ENCODE measurements around the gene NELL1.

DNA sequence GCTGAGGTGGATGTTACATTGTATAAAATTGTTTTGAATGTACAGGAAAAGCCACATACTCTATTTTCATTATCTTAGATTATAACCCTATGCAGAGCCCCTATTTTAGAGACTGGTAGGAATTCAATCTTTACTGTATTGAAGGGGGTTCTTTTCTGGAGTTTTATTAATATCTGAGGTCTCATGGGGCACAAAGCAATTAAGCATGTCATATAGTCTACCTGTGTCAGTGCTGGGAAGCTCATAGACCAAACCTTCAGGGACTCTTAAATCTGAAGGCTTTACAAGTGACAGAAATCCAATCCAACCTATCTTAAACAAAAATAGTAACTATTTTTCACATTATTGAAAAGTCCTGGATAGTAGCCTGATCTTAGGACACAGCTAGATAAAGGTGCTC, 733.7 kb downstream of the NELL1 start:
- TF ChIP-seq EZH2phosphoT487 (IDR thresholded peaks at IDR 0.05; ENCODE audit: insufficient read depth, low read depth): no peak
- no peak for TF ChIP-seq EZH2 (IDR thresholded peaks at IDR 0.05; ENCODE audit: insufficient read depth, poor library complexity, severe bottlenecking)
